ENCODE measurements around the gene BCAN.

GRCh38 chr1:156691665-156692440 is 49.9 kb downstream of the BCAN start:
- TF ChIP-seq CTCF (conservative IDR thresholded peaks at IDR 0.05) (no peak), EZH2 (IDR thresholded peaks at IDR 0.05; ENCODE audit: low read depth) (no peak)
